Right atrium auricular region (tissue), 2 donors: ENCODE measurements around the gene RPS14. TPM values are rescaled to one million over a fixed set of nuclear protein-coding genes. Genes with fewer than 3 reads are reported as not detected.
A peak's percentile ranks its signal among the peaks of the same experiment; 100 is the strongest.
"Not testable (repeated sequence)": the region's sequence is repeated elsewhere in the genome, so short reads cannot be mapped to it uniquely, and the experiment has no call there.

ENCODE experiments used
- DNase-seq: peaks from one replicate; pipeline ENCODE4 v3.0.0-alpha.2; 2019; ENCODE audit warnings: low spot score
- H3K27ac ChIP-seq, 2 donors: fragments of 200-600 bp; sonication (generic); 1 replicate in 1 of 2; 2 replicates in 1 of 2; pipeline ENCODE4 v1.5.1; 2016 to 2019
- H3K27me3 ChIP-seq, 2 donors: fragments of 200-600 bp; sonication (generic); one replicate each; pipeline versions ENCODE4 v1.5.1 to v1.6.0; 2017 to 2019
- H3K36me3 ChIP-seq: fragments of 200-600 bp; sonication (generic); one replicate; pipeline ENCODE4 v1.5.1; 2016
- H3K4me1 ChIP-seq, 2 donors: fragments of 200-600 bp; sonication (generic); one replicate each; pipeline versions ENCODE4 v1.5.1 to v1.6.0; 2017 to 2019
- H3K4me3 ChIP-seq, 2 donors: fragments of 200-600 bp; sonication (generic); 1 replicate in 1 of 2; 2 replicates in 1 of 2; pipeline ENCODE4 v1.5.1; 2017 to 2019; ENCODE audit warnings: mild to moderate bottlenecking in 1 of 2, moderate library complexity in 1 of 2
- H3K9me3 ChIP-seq, 2 donors: fragments of 200-600 bp; sonication (generic); one replicate each; pipeline ENCODE4 v1.5.1; 2019
- CTCF ChIP-seq, 2 donors: fragments of 200-600 bp; sonication (generic); IDR thresholded peaks; one replicate each; pipeline ENCODE4 v1.5.1; 2019; ENCODE audit warnings: antibody characterized with exemption in 2 of 2
- total RNA-seq, 2 donors: library from RNA; depleted of rRNA; stranded (reverse); fragments of >200 nt; gene quantifications; one replicate each; pipeline ENCODE4 v1.1.0, GENCODE V29; 2016

The RPS14 gene
- total RNA-seq, 2 donors from 2014 or later = 1,334 to 2,461 TPM

GRCh38 chr5:150434464-150434863 lies 15.1 kb downstream of the RPS14 start:
- no peak for DNase-seq
- TF ChIP-seq CTCF (IDR thresholded peaks at IDR 0.05) = no peak
- H3K27ac ChIP-seq = no peak overlapping the region
- H3K9me3 ChIP-seq = no peaks in the 10 kb centered on the region
- H3K36me3 ChIP-seq = no peaks in the 10 kb centered on the region
- H3K4me3 ChIP-seq = no peak overlapping the region
- no peaks in the 10 kb centered on the region for H3K27me3 ChIP-seq
- no peaks in the 10 kb centered on the region for H3K4me1 ChIP-seq

- TF ChIP-seq CTCF (IDR thresholded peaks at IDR 0.05) = no peak
- no peaks in the 10 kb centered on the region for H3K27me3 ChIP-seq
- no peak for DNase-seq
- no peaks in the 10 kb centered on the region for H3K9me3 ChIP-seq
- no peaks in the 10 kb centered on the region for H3K4me1 ChIP-seq
- no peaks in the 10 kb centered on the region for H3K36me3 ChIP-seq
- H3K4me3 ChIP-seq = no peak overlapping the region
- no peak overlapping the region for H3K27ac ChIP-seq
These were observed 18.0 kb downstream of the RPS14 start for GRCh38 chr5:150431574-150431973.

GRCh38 chr5:150431048-150431447 lies 18.5 kb downstream of the RPS14 start:
- Histone ChIP-seq H3K27ac (no peak overlapping the region), H3K36me3 (no peaks in the 10 kb centered on the region), H3K4me3 (no peak overlapping the region), H3K27me3 (no peaks in the 10 kb centered on the region), H3K9me3 (no peaks in the 10 kb centered on the region), H3K4me1 (no peaks in the 10 kb centered on the region)
- no peak for DNase-seq
- no peak for TF ChIP-seq CTCF (IDR thresholded peaks at IDR 0.05)

GRCh38 chr5:150429410-150429873 lies 20.1 kb downstream of the RPS14 start:
- H3K4me1 ChIP-seq = no peaks in the 10 kb centered on the region
- H3K9me3 ChIP-seq = no peaks in the 10 kb centered on the region
- no peaks in the 10 kb centered on the region for H3K36me3 ChIP-seq
- TF ChIP-seq CTCF (IDR thresholded peaks at IDR 0.05) = no peak
- DNase-seq = no peak
- H3K4me3 ChIP-seq = no peak overlapping the region
- no peaks in the 10 kb centered on the region for H3K27me3 ChIP-seq
- no peak overlapping the region for H3K27ac ChIP-seq

- no peak for DNase-seq
- no peaks in the 10 kb centered on the region for H3K27me3 ChIP-seq
- no peaks in the 10 kb centered on the region for H3K9me3 ChIP-seq
- TF ChIP-seq CTCF (IDR thresholded peaks at IDR 0.05) = no peak
- no peaks in the 10 kb centered on the region for H3K4me1 ChIP-seq
- no peaks in the 10 kb centered on the region for H3K36me3 ChIP-seq
- H3K4me3 ChIP-seq = no peak overlapping the region
- no peak overlapping the region for H3K27ac ChIP-seq
These were observed 20.6 kb downstream of the RPS14 start for GRCh38 chr5:150428978-150429377.

- no peak for TF ChIP-seq CTCF (IDR thresholded peaks at IDR 0.05)
- H3K27ac ChIP-seq = peak overlapping the region in 1 of 2 donors; percentile 31
- peak; percentile 65 for DNase-seq
- H3K4me3 ChIP-seq = no peak overlapping the region
- H3K27me3 ChIP-seq = no peaks in the 10 kb centered on the region
- no peaks in the 10 kb centered on the region for H3K36me3 ChIP-seq
- H3K4me1 ChIP-seq = no peaks in the 10 kb centered on the region
- no peaks in the 10 kb centered on the region for H3K9me3 ChIP-seq
These were observed 21.2 kb downstream of the RPS14 start for GRCh38 chr5:150428106-150428876.

GRCh38 chr5:150426165-150426564 lies 23.4 kb downstream of the RPS14 start:
- not testable (repeated sequence) for H3K4me1 ChIP-seq, DNase-seq, H3K9me3 ChIP-seq, H3K27me3 ChIP-seq, H3K4me3 ChIP-seq, H3K27ac ChIP-seq, H3K36me3 ChIP-seq
